ENCODE measurements around the gene HPGD. TPM values are rescaled to one million over a fixed set of nuclear protein-coding genes. Genes with fewer than 3 reads are reported as not detected.

Gene HPGD
- total and polyA plus RNA-seq, 2 of the 8 experiments (the other 6 are each of a cell fraction or from before 2014, with no cell fraction given): 1.1 to 1.3 TPM

GRCh38 chr4:174450786-174451125, 71.5 kb downstream of the HPGD start (continued):
- TF ChIP-seq ASH2L (IDR thresholded peaks at IDR 0.05; ENCODE audit: low read length): no peak
